ENCODE data around the gene DYSF.
A peak's percentile ranks its signal among the peaks of the same experiment; 100 is the strongest.

The DYSF gene

DNA sequence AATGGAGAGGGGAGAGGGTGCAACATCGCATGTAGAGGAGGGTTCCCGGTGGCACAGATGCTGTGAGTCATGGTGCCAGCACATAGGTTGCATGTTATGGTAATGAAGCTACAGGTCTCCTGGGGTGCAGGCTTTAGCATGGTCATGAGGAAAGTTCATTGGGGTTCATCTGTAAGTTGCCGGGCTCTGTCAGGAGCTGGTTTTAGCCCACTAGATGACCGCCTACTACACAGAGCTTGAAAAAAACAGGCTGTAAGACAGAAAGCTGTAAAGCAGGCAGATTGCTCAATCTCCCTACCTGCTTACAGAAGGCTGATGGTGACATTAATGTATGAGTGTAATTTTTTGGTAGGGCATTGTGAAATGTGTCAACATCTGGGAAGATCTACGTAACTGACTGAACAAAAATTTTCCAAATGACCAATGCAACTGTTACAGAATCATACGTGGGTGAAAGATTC, 23.9 kb downstream of the DYSF start:
- DNase-seq: peak in 1 of 3 donors; percentile 11
- peaks cover 0 to 6% (median 0%) of the 10 kb centered on the region in 5 experiments for H3K27me3 ChIP-seq (replicated peaks in 2 of 5; ENCODE audit: control insufficient read depth in 4 of 5, insufficient read depth in 5 of 5, low read length in 4 of 5)
- no peaks in the 10 kb centered on the region for H3K36me3 ChIP-seq (ENCODE audit: control insufficient read depth in 4 of 4, insufficient read depth in 4 of 4, low read length in 3 of 4)
- no peaks in the 10 kb centered on the region for H3K9me3 ChIP-seq (ENCODE audit: control extremely low read depth in 1 of 5, control insufficient read depth in 4 of 5, insufficient read depth in 2 of 5, low read depth in 1 of 5, low read length in 4 of 5)
- POLR2A ChIA-PET: no interaction called here
- H3K27ac ChIP-seq (ENCODE audit: insufficient read depth in 1 of 2, low read depth in 1 of 2, low read length in 2 of 2, poor library complexity in 1 of 2, severe bottlenecking in 2 of 2): no peak overlapping the region
- 98% methylated on average over 5 of the region's 6 CpGs for WGBS (ENCODE audit: insufficient coverage)
- peak overlapping the region in 1 of 7 experiments; percentile 15 for H3K4me3 ChIP-seq (ENCODE audit: control insufficient read depth in 1 of 7, extremely low read depth in 1 of 7, insufficient read depth in 4 of 7, low read depth in 2 of 7, low read length in 6 of 7)
- CTCF ChIA-PET: interaction anchor here (1.4 kb wide), 1 partner anchor 17 kb away, joined by 3 read pairs; no protein-coding TSS in a partner anchor
- peaks cover 0 to 5% (median 1%) of the 10 kb centered on the region in 4 experiments for H3K4me1 ChIP-seq (ENCODE audit: control extremely low read depth in 1 of 4, control insufficient read depth in 4 of 4, insufficient read depth in 4 of 4, low read length in 3 of 4)

GRCh38 chr2:71478806-71479205, 25.4 kb downstream of the DYSF start:
- 96% methylated on average over 4 of the region's 6 CpGs for WGBS (ENCODE audit: insufficient coverage)
- no peak overlapping the region for H3K4me3 ChIP-seq (ENCODE audit: control insufficient read depth in 1 of 7, extremely low read depth in 1 of 7, insufficient read depth in 4 of 7, low read depth in 2 of 7, low read length in 6 of 7)
- H3K36me3 ChIP-seq (ENCODE audit: control insufficient read depth in 4 of 4, insufficient read depth in 4 of 4, low read length in 3 of 4): no peaks in the 10 kb centered on the region
- POLR2A ChIA-PET: no interaction called here
- no peak for DNase-seq
- no peak overlapping the region for H3K27ac ChIP-seq (ENCODE audit: insufficient read depth in 1 of 2, low read depth in 1 of 2, low read length in 2 of 2, poor library complexity in 1 of 2, severe bottlenecking in 2 of 2)
- H3K9me3 ChIP-seq (ENCODE audit: control extremely low read depth in 1 of 5, control insufficient read depth in 4 of 5, insufficient read depth in 2 of 5, low read depth in 1 of 5, low read length in 4 of 5): no peaks in the 10 kb centered on the region
- CTCF ChIA-PET: interaction anchor here (1.0 to 2.2 kb wide), 2 partner anchors 18 to 26 kb away, joined by 3 to 6 read pairs; no protein-coding TSS in a partner anchor
- peaks cover 0 to 5% (median 1%) of the 10 kb centered on the region in 4 experiments for H3K4me1 ChIP-seq (ENCODE audit: control extremely low read depth in 1 of 4, control insufficient read depth in 4 of 4, insufficient read depth in 4 of 4, low read length in 3 of 4)
- H3K27me3 ChIP-seq (replicated peaks in 2 of 5; ENCODE audit: control insufficient read depth in 4 of 5, insufficient read depth in 5 of 5, low read length in 4 of 5): peaks cover 0 to 6% (median 0%) of the 10 kb centered on the region in 5 experiments

- CTCF ChIA-PET: interaction anchor here (1.0 to 2.2 kb wide), 2 partner anchors 18 to 26 kb away, joined by 3 to 6 read pairs; no protein-coding TSS in a partner anchor
- H3K4me1 ChIP-seq (ENCODE audit: control extremely low read depth in 1 of 4, control insufficient read depth in 4 of 4, insufficient read depth in 4 of 4, low read length in 3 of 4): peaks cover 0 to 5% (median 1%) of the 10 kb centered on the region in 4 experiments
- no peak overlapping the region for H3K27ac ChIP-seq (ENCODE audit: insufficient read depth in 1 of 2, low read depth in 1 of 2, low read length in 2 of 2, poor library complexity in 1 of 2, severe bottlenecking in 2 of 2)
- no peaks in the 10 kb centered on the region for H3K9me3 ChIP-seq (ENCODE audit: control extremely low read depth in 1 of 5, control insufficient read depth in 4 of 5, insufficient read depth in 2 of 5, low read depth in 1 of 5, low read length in 4 of 5)
- H3K27me3 ChIP-seq (replicated peaks in 2 of 5; ENCODE audit: control insufficient read depth in 4 of 5, insufficient read depth in 5 of 5, low read length in 4 of 5): peaks cover 0 to 6% (median 0%) of the 10 kb centered on the region in 5 experiments
- 100% methylated on average over 4 of the region's 5 CpGs for WGBS (ENCODE audit: insufficient coverage)
- POLR2A ChIA-PET: no interaction called here
- H3K4me3 ChIP-seq (ENCODE audit: control insufficient read depth in 1 of 7, extremely low read depth in 1 of 7, insufficient read depth in 4 of 7, low read depth in 2 of 7, low read length in 6 of 7): no peak overlapping the region
- DNase-seq: no peak
- no peaks in the 10 kb centered on the region for H3K36me3 ChIP-seq (ENCODE audit: control insufficient read depth in 4 of 4, insufficient read depth in 4 of 4, low read length in 3 of 4)
Observed at GRCh38 chr2:71479261-71479660, 25.9 kb downstream of the DYSF start.

DNA sequence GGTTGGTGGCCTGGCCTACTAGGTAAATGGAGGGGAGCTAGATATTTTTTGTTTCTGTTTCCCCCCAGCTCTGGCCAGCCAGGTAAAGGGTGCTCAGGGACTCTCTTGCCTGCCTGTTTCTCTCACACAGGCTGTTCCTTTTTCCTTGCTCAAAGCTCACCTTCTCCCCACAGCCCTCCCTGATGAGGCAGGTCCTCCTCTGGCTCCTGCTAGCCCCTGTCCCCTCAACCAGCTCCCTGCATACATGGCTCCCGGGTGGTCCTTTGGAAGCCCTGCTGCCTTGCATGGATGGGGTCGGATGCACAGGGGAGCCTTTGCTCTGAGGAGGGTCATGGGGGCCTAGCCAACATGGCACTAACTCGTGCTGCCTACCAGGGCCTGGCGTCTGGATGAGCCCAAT, 27.8 kb downstream of the DYSF start:
- POLR2A ChIA-PET: interaction anchor here (0.6 kb wide), 1 partner anchor 1227 kb away, joined by 6 read pairs; no protein-coding TSS in a partner anchor
- no peak overlapping the region for H3K27ac ChIP-seq (ENCODE audit: insufficient read depth in 1 of 2, low read depth in 1 of 2, low read length in 2 of 2, poor library complexity in 1 of 2, severe bottlenecking in 2 of 2)
- H3K27me3 ChIP-seq (replicated peaks in 2 of 5; ENCODE audit: control insufficient read depth in 4 of 5, insufficient read depth in 5 of 5, low read length in 4 of 5): peaks cover 0 to 6% (median 0%) of the 10 kb centered on the region in 5 experiments
- no peaks in the 10 kb centered on the region for H3K4me1 ChIP-seq (ENCODE audit: control extremely low read depth in 1 of 4, control insufficient read depth in 4 of 4, insufficient read depth in 4 of 4, low read length in 3 of 4)
- DNase-seq: no peak
- H3K9me3 ChIP-seq (ENCODE audit: control extremely low read depth in 1 of 5, control insufficient read depth in 4 of 5, insufficient read depth in 2 of 5, low read depth in 1 of 5, low read length in 4 of 5): no peaks in the 10 kb centered on the region
- no peak overlapping the region for H3K4me3 ChIP-seq (ENCODE audit: control insufficient read depth in 1 of 7, extremely low read depth in 1 of 7, insufficient read depth in 4 of 7, low read depth in 2 of 7, low read length in 6 of 7)
- no peaks in the 10 kb centered on the region for H3K36me3 ChIP-seq (ENCODE audit: control insufficient read depth in 4 of 4, insufficient read depth in 4 of 4, low read length in 3 of 4)
- 94% methylated on average over 4 of the region's 4 CpGs for WGBS (ENCODE audit: insufficient coverage)
- CTCF ChIA-PET: interaction anchor here (1.4 to 1.7 kb wide), 2 partner anchors 20 to 25 kb away, joined by 3 read pairs; no protein-coding TSS in a partner anchor

DNA sequence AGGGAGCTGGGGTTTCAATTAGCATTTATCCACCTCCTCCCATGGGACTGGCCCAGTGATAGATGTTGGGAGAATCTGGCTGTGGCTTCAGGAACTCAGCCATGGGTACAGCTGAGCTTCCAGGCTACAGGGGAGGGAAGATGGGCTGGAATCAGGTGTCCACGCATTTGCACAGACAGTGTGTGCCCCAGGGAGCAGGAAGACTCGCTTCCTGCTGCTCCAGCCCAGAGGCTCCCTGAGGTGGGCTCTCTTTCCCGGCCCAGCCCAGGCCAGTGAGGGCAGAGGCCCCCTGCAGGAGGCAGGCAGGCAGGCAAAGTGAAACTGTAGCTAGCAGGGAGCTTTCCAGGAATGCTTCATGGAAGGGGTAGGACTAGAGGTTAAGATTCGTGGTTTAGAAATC, 28.7 kb downstream of the DYSF start:
- Histone ChIP-seq H3K27me3 (replicated peaks in 2 of 5; ENCODE audit: control insufficient read depth in 4 of 5, insufficient read depth in 5 of 5, low read length in 4 of 5) (peaks cover 0 to 6% (median 2%) of the 10 kb centered on the region in 5 experiments), H3K4me3 (ENCODE audit: control insufficient read depth in 1 of 7, extremely low read depth in 1 of 7, insufficient read depth in 4 of 7, low read depth in 2 of 7, low read length in 6 of 7) (no peak overlapping the region), H3K9me3 (ENCODE audit: control extremely low read depth in 1 of 5, control insufficient read depth in 4 of 5, insufficient read depth in 2 of 5, low read depth in 1 of 5, low read length in 4 of 5) (no peaks in the 10 kb centered on the region), H3K4me1 (ENCODE audit: control extremely low read depth in 1 of 4, control insufficient read depth in 4 of 4, insufficient read depth in 4 of 4, low read length in 3 of 4) (no peaks in the 10 kb centered on the region), H3K36me3 (ENCODE audit: control insufficient read depth in 4 of 4, insufficient read depth in 4 of 4, low read length in 3 of 4) (no peaks in the 10 kb centered on the region), H3K27ac (ENCODE audit: insufficient read depth in 1 of 2, low read depth in 1 of 2, low read length in 2 of 2, poor library complexity in 1 of 2, severe bottlenecking in 2 of 2) (no peak overlapping the region)
- no peak for DNase-seq
- WGBS (ENCODE audit: insufficient coverage): 94% methylated on average over 4 of the region's 4 CpGs
- ChIA-PET CTCF (interaction anchor here (1.4 to 1.7 kb wide), 2 partner anchors 21 to 24 kb away, joined by 3 read pairs; no protein-coding TSS in a partner anchor), POLR2A (no interaction called here)

DNA sequence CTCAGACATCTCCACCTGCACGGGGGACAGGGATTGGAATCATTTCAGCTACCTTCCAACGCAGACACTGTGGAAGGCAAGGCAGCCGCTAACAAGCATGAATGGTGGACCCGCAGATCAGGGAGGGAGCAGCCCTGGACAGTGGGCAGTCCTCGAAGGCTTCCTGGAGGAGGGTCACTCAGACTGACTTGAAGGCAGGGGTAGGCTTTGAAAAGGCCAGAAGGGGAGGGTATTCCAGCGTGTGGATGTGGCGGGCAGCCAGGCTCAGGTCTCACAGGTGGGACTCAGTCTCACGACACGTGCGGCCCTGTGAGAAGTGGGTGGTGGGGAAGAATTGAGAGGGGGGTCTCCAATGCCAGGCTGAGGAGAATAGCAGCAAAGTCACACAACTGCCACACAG, 29.9 kb downstream of the DYSF start:
- POLR2A ChIA-PET: no interaction called here
- Histone ChIP-seq H3K27ac (ENCODE audit: insufficient read depth in 1 of 2, low read depth in 1 of 2, low read length in 2 of 2, poor library complexity in 1 of 2, severe bottlenecking in 2 of 2) (no peak overlapping the region), H3K4me3 (ENCODE audit: control insufficient read depth in 1 of 7, extremely low read depth in 1 of 7, insufficient read depth in 4 of 7, low read depth in 2 of 7, low read length in 6 of 7) (no peak overlapping the region), H3K27me3 (replicated peaks in 2 of 5; ENCODE audit: control insufficient read depth in 4 of 5, insufficient read depth in 5 of 5, low read length in 4 of 5) (peaks cover 0 to 6% (median 2%) of the 10 kb centered on the region in 5 experiments), H3K9me3 (ENCODE audit: control extremely low read depth in 1 of 5, control insufficient read depth in 4 of 5, insufficient read depth in 2 of 5, low read depth in 1 of 5, low read length in 4 of 5) (no peaks in the 10 kb centered on the region), H3K36me3 (ENCODE audit: control insufficient read depth in 4 of 4, insufficient read depth in 4 of 4, low read length in 3 of 4) (no peaks in the 10 kb centered on the region), H3K4me1 (ENCODE audit: control extremely low read depth in 1 of 4, control insufficient read depth in 4 of 4, insufficient read depth in 4 of 4, low read length in 3 of 4) (no peaks in the 10 kb centered on the region)
- CTCF ChIA-PET: no interaction called here
- 100% methylated on average over 6 of the region's 10 CpGs for WGBS (ENCODE audit: insufficient coverage)
- no peak for DNase-seq

GRCh38 chr2:71484354-71484753, 31.0 kb downstream of the DYSF start:
- 100% methylated on average over 1 of the region's 2 CpGs for WGBS (ENCODE audit: insufficient coverage)
- Histone ChIP-seq H3K4me3 (ENCODE audit: control insufficient read depth in 1 of 7, extremely low read depth in 1 of 7, insufficient read depth in 4 of 7, low read depth in 2 of 7, low read length in 6 of 7) (no peak overlapping the region), H3K36me3 (ENCODE audit: control insufficient read depth in 4 of 4, insufficient read depth in 4 of 4, low read length in 3 of 4) (no peaks in the 10 kb centered on the region), H3K4me1 (ENCODE audit: control extremely low read depth in 1 of 4, control insufficient read depth in 4 of 4, insufficient read depth in 4 of 4, low read length in 3 of 4) (no peaks in the 10 kb centered on the region), H3K27ac (ENCODE audit: insufficient read depth in 1 of 2, low read depth in 1 of 2, low read length in 2 of 2, poor library complexity in 1 of 2, severe bottlenecking in 2 of 2) (no peak overlapping the region), H3K9me3 (ENCODE audit: control extremely low read depth in 1 of 5, control insufficient read depth in 4 of 5, insufficient read depth in 2 of 5, low read depth in 1 of 5, low read length in 4 of 5) (no peaks in the 10 kb centered on the region), H3K27me3 (replicated peaks in 2 of 5; ENCODE audit: control insufficient read depth in 4 of 5, insufficient read depth in 5 of 5, low read length in 4 of 5) (peaks cover 0 to 6% (median 2%) of the 10 kb centered on the region in 5 experiments)
- POLR2A ChIA-PET: no interaction called here
- DNase-seq: no peak
- CTCF ChIA-PET: no interaction called here

All from common myeloid progenitor, CD34-positive (primary cell).